Measurements from ENCODE around the gene MRC1. TPM values are rescaled to one million over a fixed set of nuclear protein-coding genes. Genes with fewer than 3 reads are reported as not detected.

Gene MRC1
- total RNA-seq, 1 donor from 2014 or later = 232 TPM

Other genes with a start within 250 kb of the MRC1 start
- 12.9 and 19.3 TPM in 2 replicates for gene HACD1, start 192.0 kb upstream of the MRC1 start, total RNA-seq
- 7.7 and 9.6 TPM in 2 replicates for gene STAM, start 165.2 kb upstream of the MRC1 start, total RNA-seq
- gene TMEM236, start 57.1 kb upstream of the MRC1 start, total RNA-seq = 0.38 and 0.64 TPM in 2 replicates
- under 0.01 TPM in 1 of 2 replicates, not detected in the other for gene SLC39A12, start 142.6 kb downstream of the MRC1 start, total RNA-seq

Measured in dermis microvascular lymphatic vessel endothelial cell (primary cell).